HUES64 (cell line): ENCODE data around the gene GLOD4.
"Not testable (repeated sequence)": the region's sequence is repeated elsewhere in the genome, so short reads cannot be mapped to it uniquely, and the experiment has no call there.

Experiments used
- H3K27ac ChIP-seq: 2 replicates; pipeline ENCODE4 v1.7.0; 2013; ENCODE audit warnings: low read depth, low read length, inconsistent platforms
- H3K27me3 ChIP-seq: 2 replicates; pipeline ENCODE4 v1.6.1; 2013; ENCODE audit warnings: mild to moderate bottlenecking, low read length; ENCODE audit not compliant: insufficient read depth
- H3K36me3 ChIP-seq: 2 replicates; pipeline ENCODE4 v1.6.1; 2013; ENCODE audit warnings: mild to moderate bottlenecking, low read length; ENCODE audit not compliant: insufficient read depth
- H3K4me1 ChIP-seq: 2 replicates; pipeline ENCODE4 v1.6.1; 2013; ENCODE audit warnings: mild to moderate bottlenecking, low read length, moderate library complexity; ENCODE audit not compliant: insufficient read depth
- H3K4me3 ChIP-seq: 2 replicates; pipeline ENCODE4 v1.5.1; 2013; ENCODE audit warnings: mild to moderate bottlenecking, low read length, moderate library complexity
- H3K9ac ChIP-seq: 2 replicates; pipeline ENCODE4 v1.6.1; 2013; ENCODE audit warnings: mild to moderate bottlenecking, low read depth, low read length
- H3K9me3 ChIP-seq: 2 replicates; pipeline ENCODE4 v1.6.1; 2013; ENCODE audit warnings: low read depth, low read length; ENCODE audit not compliant: insufficient read depth
- WGBS: fragments of 150-250, 120-280 bp; methylation state at CpG from one replicate; pipeline ENCODE4 v1.1.7; 2013; ENCODE audit warnings: missing lambda C conversion rate; 5-methylcytosine and 5-hydroxymethylcytosine counted together

The GLOD4 gene

DNA sequence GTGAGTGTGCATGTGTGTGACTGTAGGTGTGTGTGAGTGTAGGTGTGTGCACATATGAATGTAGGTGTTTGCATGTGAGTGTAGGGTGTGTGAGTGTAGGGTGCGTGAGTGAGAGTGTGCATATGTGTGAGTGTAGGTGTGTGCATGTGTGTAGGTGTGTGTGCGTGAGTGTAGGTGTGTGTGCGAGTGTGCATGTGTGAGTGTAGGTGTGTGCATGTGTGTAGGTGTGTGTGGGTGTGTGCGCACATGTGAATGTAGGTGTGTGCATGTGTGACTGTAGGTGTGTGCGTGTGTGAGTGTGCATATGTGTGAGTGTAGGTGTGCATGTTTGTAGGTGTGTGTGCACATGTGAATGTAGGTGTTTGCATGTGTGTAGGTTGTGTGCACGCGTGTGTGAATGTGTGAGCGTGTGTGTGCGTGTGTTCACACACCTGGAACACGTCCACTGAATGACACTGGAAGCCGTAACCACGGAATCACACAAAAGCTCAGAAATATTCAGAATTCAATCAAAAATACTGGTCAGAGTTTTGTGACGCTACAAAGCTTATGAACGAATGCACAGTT is 30.6 kb upstream of the GLOD4 start:
- WGBS: 91% methylated on average over 14 of the region's 14 CpGs
- Histone ChIP-seq H3K4me3 (no peak overlapping the region), H3K27ac (no peak overlapping the region)

DNA sequence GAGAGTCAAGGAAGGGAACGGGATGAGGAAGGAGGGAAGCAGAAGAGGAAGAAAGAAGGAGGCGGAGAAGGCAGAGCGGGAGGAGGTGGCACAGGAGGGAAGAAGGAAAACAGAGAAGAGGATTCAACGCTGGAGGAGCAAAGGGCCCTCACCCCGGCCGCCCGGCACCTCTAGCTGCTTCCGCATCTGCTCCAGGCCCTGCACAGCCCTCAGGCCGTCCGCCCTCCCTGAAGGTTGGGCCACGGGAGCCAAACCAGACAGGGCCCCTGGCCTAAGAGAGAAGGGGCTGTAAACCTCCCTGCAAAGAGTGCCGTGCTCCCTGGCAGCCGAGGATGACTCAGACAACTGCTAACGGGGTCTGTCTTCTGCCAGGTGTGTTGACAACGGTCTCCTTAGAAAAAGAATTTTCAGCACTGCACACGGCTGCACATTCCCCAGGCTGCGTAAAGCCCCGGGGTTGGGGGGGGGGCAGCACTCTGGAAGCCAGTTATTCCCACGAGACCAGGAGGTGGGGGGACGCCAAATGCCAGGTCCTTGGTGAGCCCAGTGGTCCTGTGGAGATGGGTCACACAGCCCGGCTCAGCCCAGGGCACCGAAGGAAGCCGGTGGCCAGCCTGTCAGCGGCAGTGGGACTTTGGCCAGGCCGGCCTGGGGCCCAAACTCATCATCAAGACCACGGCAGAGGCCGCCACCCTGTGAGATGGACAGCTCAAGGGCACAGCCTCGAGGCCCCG is 29.1 kb upstream of the GLOD4 start:
- no peaks in the 10 kb centered on the region for H3K4me1 ChIP-seq
- no peaks in the 10 kb centered on the region for H3K27me3 ChIP-seq
- H3K36me3 ChIP-seq: peaks cover 47% of the 10 kb centered on the region
- H3K4me3 ChIP-seq: no peak overlapping the region
- no peak overlapping the region for H3K27ac ChIP-seq
- no peaks in the 10 kb centered on the region for H3K9me3 ChIP-seq
- H3K9ac ChIP-seq: no peak overlapping the region
- 92% methylated on average over 29 of the region's 29 CpGs for WGBS

More for the DNA sequence above, 30.6 kb upstream of the GLOD4 start:
- Histone ChIP-seq H3K27me3 (no peaks in the 10 kb centered on the region), H3K4me1 (no peaks in the 10 kb centered on the region), H3K9ac (no peak overlapping the region), H3K36me3 (peaks cover 56% of the 10 kb centered on the region), H3K9me3 (no peaks in the 10 kb centered on the region)

DNA sequence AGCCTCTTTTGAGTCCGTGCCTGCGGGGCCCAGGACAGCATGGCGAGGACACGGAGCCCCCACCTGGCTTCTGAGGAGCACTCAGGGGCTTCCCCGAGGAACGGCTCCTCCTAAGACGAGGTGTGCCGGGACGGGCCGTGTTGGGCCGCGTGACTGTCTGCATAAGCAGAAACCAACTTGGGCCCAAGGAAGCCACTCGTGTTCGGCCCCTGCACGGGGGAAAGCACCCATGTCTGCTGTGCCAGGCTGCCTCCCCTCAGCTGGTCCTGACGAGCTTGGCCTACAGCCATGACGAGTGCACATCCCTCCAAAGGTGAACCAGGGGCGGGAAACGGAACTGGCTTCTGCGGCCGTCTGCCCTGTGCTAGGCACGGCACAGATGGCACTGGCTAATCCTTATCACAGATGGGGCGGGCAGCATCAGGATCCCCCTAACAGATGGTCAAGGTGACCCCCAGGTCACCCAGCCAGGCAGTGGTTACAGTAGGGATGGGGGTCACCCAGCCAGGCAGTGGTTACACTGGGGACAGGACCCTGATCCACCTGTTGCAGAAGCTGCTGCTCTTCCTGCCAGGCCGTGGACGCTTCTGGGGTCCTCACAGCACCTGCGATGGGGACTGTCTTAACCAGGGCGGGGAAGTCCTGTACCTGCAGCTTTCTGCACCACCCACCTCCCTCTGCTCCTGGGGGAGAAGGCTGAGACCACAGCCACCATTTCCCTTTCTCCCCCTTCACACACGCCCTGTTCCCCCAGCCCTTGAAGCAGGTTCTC is 25.6 kb upstream of the GLOD4 start:
- Histone ChIP-seq H3K36me3 (peaks cover 30% of the 10 kb centered on the region), H3K4me1 (no peaks in the 10 kb centered on the region), H3K27ac (no peak overlapping the region), H3K9ac (no peak overlapping the region), H3K4me3 (no peak overlapping the region), H3K9me3 (no peaks in the 10 kb centered on the region), H3K27me3 (no peaks in the 10 kb centered on the region)
- WGBS: 95% methylated on average over 28 of the region's 28 CpGs

DNA sequence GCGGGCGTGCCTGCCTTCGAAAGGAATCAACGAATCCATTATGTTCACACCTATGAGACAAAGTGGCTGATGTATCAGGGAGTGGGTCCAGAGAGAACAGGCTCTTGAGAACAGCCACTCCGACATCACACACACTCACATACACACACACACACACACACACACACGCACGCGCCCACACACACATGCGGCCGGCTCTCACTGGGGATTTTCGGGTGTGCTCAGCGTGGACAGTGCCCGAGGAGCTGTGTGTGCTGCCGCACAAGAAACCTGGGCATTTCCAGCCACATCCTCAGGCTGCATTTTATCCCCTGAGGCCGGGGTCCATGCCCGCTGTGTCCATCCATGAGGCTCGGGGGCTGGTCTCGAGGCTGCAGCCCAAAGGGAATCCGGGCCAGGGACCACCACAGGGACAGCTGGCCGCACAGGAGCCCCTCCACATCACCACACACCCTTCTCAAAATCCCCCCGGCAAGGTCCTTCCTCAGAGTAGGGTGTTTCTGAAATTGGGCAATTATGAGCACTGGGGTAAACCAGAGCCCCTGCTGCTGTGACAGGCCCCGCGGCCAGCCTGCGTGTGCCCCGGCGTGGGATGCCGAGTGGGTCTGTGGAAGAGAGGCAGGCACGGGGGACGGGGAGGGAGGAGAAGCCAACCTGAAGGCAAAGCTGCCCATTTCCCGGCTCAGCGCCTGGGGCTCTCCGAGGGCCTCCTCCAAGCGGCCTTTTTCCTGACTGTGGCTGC is 24.9 kb upstream of the GLOD4 start:
- Histone ChIP-seq H3K4me1 (no peaks in the 10 kb centered on the region), H3K9me3 (no peaks in the 10 kb centered on the region), H3K36me3 (peaks cover 23% of the 10 kb centered on the region), H3K27me3 (no peaks in the 10 kb centered on the region), H3K4me3 (no peak overlapping the region), H3K9ac (no peak overlapping the region), H3K27ac (no peak overlapping the region)
- 93% methylated on average over 32 of the region's 33 CpGs for WGBS

DNA sequence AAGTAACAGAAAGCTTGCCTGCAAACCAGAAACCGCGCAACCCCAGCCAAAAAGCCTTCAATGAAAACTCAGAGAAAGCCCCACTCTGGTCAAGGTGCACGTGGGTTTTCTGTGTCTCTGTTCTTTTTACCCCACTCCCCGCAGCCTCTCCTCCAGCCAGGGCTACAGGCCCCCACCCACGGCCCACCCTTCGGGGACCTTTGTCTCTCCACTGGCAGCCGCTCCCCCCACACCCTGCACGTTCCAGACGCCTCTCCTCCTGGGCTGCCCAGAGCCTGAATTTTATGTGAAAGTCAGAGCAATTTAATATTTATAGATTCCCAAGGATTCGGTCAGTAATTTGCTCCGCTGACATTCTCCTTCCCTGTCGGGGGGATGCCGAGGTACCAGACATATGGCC is 24.3 kb upstream of the GLOD4 start:
- H3K36me3 ChIP-seq: peaks cover 25% of the 10 kb centered on the region
- H3K4me3 ChIP-seq: no peak overlapping the region
- H3K27ac ChIP-seq: no peak overlapping the region
- no peaks in the 10 kb centered on the region for H3K27me3 ChIP-seq
- no peaks in the 10 kb centered on the region for H3K4me1 ChIP-seq
- no peak overlapping the region for H3K9ac ChIP-seq
- no peaks in the 10 kb centered on the region for H3K9me3 ChIP-seq
- WGBS: 94% methylated on average over 13 of the region's 13 CpGs

DNA sequence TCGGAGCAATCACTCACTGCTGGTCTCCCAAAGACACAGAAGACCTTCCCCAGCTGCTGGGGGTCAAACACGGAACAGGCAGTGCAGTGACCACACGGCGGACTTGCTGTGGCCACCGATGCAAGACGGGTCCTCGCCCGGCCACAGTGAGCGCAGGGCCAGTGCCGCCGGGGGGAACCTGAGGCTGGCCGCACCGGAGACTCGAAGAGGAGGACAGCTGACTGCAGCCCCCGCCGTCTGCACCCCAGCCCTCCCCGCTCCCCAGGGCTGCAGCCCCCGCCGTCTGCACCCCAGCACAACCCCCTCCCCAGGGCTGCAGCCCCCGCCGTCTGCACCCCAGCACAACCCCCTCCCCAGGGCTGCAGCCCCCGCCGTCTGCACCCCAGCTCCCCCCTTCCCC is 23.8 kb upstream of the GLOD4 start:
- WGBS: 93% methylated on average over 18 of the region's 23 CpGs
- not testable (repeated sequence) for H3K4me3 ChIP-seq, H3K9ac ChIP-seq, H3K4me1 ChIP-seq, H3K27me3 ChIP-seq, H3K27ac ChIP-seq, H3K9me3 ChIP-seq
- peaks cover 28% of the 10 kb centered on the region for H3K36me3 ChIP-seq

DNA sequence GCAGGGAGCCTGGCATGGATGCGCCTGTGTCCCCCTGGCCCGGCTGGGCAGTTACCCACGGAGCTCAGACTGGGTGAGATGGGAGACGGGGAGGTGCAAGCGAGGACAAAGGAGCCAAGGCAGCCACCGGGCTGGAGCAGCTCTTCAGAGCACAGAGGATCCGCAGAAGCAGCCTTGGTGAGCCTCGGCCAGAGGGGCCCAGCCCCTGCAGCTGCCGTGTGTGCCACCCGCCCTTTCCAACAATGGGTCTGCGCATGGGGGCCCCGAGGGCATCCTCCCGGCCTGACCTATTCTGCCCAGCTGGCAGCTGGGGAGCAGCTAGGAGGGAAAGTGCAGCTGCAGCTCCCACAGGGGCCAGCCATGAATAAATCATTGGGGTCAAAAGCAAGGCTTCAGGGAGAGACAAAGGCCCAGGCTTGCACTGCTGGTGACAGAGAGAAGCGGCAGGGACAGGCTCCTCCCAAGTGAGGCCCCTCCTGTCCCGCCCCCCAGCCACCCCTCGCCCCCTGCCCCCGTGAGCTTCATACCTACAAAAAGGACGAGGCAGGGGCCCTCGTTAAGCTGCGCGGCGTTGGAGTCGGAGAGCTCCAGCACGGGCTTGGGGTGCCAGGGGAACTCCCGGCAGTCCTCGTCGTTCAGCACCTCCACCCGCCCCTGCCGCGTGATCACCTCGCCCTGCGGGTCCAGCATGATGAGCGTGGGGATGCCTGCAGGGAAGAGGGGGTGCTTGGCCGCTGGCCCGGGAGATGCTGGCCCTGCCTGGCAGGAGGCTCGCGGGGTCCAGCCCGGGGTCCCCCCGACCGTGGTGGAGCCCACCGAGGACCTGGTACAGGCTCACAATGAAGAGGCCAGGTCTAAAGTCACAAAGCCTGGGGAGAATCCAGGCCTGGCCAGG is 22.7 kb upstream of the GLOD4 start:
- peak overlapping the region; percentile 15; the same call in 1 of the 2 replicates for H3K27ac ChIP-seq
- H3K27me3 ChIP-seq: no peaks in the 10 kb centered on the region
- no peak overlapping the region for H3K4me3 ChIP-seq
- H3K4me1 ChIP-seq: no peaks in the 10 kb centered on the region
- H3K9me3 ChIP-seq: no peaks in the 10 kb centered on the region
- peaks cover 29% of the 10 kb centered on the region for H3K36me3 ChIP-seq
- 0 out of 2 replicates have a peak overlapping the region, but pooled peaks have one; percentile 36 for H3K9ac ChIP-seq
- 84% methylated on average over 41 of the region's 41 CpGs for WGBS

DNA sequence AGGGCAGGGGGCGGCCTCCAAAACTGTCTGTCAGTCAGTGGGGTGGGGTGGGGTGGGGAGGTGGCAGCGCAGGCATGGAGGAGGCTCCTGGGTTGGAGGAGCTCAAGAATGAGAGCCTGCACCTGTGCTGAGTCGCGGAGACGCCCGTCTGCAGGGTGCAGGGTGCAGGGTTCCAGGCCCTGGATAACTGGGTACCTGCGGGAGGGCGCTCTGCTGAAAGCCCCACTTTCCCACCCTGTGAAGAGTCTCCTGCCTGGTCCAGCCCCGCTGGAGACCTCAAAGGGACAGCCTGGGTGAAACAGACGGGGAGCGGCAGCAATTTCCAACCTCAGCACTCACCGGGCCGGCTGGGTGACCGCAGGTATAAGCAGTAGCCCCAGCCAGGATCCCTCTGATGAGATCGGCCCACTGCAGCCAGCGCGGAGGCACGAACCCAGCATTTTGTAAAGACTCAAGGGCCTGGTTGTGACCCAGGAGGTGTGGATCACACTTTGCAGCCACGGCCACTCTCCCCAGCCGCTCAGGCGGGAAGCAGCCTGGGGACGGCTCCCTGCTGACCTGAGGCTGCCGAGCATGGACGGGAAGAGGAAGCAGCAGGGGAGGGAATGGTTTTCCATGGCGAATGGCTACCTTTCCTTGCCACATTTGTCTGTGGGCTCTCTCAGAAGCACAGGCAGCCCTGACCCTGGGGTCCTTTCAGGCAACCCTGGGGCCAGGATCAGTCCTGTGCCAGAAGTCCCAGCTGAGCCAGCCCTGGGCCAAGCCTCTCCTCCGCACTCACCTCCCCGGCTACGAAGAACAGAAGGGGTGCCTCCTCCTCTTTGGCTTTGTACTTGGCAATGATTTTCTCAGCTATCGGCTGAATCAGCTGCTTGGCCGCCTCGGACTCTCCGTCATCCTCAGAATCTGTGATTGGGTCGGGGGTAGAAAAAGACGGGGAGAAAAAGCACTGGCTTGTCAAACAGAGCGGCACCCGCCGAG is 21.1 kb upstream of the GLOD4 start:
- H3K27me3 ChIP-seq: no peaks in the 10 kb centered on the region

DNA sequence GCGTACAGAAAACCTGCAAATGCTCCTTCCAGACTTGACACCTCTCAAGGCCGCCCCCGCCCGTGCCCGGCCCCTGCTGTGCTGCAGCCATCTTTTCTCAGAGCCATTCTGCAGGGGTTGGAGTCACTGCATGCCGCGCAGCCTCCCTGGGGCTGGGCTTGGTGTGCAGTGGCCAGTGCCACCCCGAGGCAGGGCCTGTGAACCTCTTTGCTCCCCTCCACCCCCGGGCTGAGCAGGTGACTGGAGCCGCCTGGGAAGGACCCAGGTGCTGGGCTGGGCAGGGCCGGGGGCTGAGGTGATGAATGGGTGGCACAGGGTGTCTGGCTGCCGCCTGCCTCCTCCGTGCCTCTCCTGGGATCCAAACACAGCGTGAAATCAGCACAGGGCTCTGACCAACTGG is 20.4 kb upstream of the GLOD4 start:
- no peaks in the 10 kb centered on the region for H3K27me3 ChIP-seq
- no peak overlapping the region for H3K9ac ChIP-seq
- peaks cover 31% of the 10 kb centered on the region for H3K36me3 ChIP-seq
- no peaks in the 10 kb centered on the region for H3K9me3 ChIP-seq
- no peak overlapping the region for H3K27ac ChIP-seq
- H3K4me1 ChIP-seq: no peaks in the 10 kb centered on the region
- WGBS: 96% methylated on average over 14 of the region's 14 CpGs
- no peak overlapping the region for H3K4me3 ChIP-seq

More for the DNA sequence above, 21.1 kb upstream of the GLOD4 start:
- Histone ChIP-seq H3K9ac (no peak overlapping the region), H3K9me3 (no peaks in the 10 kb centered on the region), H3K27ac (no peak overlapping the region), H3K36me3 (peaks cover 31% of the 10 kb centered on the region), H3K4me1 (no peaks in the 10 kb centered on the region), H3K4me3 (no peak overlapping the region)
- WGBS: 88% methylated on average over 37 of the region's 37 CpGs
